GM13976 (cell line): ENCODE measurements around the gene NDUFB5.
"Not testable (repeated sequence)": the region's sequence is repeated elsewhere in the genome, so short reads cannot be mapped to it uniquely, and the experiment has no call there.

Experiments used
- DNase-seq: peaks from one replicate; pipeline ENCODE4 v3.0.0; 2012; ENCODE audit warnings: low spot score
- CTCF ChIP-seq: IDR thresholded peaks from 2 replicates; pipeline ENCODE4 v1.5.1; 2012; ENCODE audit warnings: borderline replicate concordance, mild to moderate bottlenecking; ENCODE audit not compliant: insufficient read depth; ENCODE audit errors: extremely low read depth, missing control alignments, control extremely low read depth
- in situ Hi-C: fragments of 300-500 bp; cut with MboI; formaldehyde crosslinking; loops from one replicate; pipeline ENCODE4 v1.12.0; 2022; ENCODE audit warnings: low sequenced_read_pairs, mixed read lengths, inconsistent platforms; ENCODE audit not compliant: unreplicated experiment

The NDUFB5 gene

DNA sequence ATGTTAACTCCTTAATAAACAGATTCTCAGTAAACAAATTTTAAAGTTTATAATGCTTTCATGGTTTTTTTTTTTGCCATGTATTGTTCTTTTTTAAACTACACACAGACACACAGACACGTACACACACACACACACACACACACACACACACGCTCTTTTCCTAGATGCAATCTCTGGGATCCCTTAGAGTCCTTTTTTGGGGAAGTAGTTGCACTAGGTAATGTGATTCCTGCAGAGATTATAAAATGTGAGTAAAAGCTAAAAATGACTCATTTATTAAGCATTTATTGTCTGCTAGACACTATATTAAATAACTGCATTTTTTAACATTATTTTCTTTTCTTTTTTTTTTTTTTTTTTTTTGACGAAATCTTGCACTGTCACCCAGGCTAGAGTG is 19.9 kb downstream of the NDUFB5 start:
- in situ Hi-C loops, result no loop called here
- TF ChIP-seq CTCF, result no peak

DNA sequence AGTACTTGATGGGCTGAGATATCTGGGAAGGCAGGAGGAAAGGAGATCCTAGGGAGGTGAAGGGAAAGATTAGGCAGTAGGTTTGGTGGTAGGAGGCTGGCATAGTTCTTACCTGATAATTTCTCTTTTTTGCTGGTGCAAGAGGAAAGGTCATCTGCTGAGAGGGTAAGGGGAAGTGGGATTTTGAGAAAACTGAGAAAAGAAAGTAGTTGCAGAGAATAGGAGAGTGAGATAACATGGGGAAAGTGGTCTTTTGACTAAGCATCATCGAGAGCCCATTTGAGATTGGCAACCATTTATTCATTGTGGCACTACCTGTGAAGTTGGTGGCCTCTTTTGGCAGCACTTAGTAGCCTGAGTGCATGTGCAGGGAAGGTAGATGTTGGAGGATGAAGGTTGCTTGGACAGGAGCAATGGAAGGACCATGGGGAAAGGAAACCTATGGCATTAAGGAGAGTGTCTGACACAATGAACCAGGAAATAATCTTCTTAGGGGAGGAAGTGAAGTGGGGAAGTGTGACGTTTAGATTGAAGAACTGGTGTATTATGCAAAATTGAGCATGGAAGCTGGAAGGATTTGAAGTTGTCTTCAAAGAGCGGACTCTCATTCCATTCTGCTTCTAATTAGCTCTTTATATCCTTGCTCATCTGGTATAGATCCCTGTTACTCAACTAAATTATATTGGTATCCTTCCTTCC is 26.3 kb downstream of the NDUFB5 start:
- in situ Hi-C loops, result no loop called here
- no peak for TF ChIP-seq CTCF
- no peak for DNase-seq

More for the DNA sequence above, 19.9 kb downstream of the NDUFB5 start:
- DNase-seq, result no peak

DNA sequence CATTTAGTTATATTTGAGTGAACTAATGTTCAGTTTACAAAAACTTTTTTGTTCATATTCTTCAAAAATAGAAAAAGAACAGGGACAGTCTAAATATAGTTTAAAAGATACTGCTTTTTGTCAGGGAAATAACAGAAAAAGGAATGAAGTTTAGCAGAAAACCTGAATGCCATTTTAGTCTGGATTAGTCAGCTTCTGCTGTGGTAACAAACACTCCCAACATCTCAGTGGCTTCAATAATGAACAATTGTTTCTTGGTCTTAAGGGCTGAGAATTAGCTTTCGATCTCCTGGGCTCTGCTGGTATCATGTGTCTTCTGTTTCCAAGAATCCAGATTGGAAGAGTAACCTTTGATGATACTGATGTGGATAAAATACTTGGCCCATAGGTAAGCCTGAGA is 35.9 kb downstream of the NDUFB5 start:
- TF ChIP-seq CTCF, result no peak
- DNase-seq, result no peak
- in situ Hi-C loops, result no loop called here

GRCh38 chr3:179642871-179643270 is 38.3 kb downstream of the NDUFB5 start:
- DNase-seq, result no peak
- TF ChIP-seq CTCF, result no peak
- in situ Hi-C loops, result no loop called here

DNA sequence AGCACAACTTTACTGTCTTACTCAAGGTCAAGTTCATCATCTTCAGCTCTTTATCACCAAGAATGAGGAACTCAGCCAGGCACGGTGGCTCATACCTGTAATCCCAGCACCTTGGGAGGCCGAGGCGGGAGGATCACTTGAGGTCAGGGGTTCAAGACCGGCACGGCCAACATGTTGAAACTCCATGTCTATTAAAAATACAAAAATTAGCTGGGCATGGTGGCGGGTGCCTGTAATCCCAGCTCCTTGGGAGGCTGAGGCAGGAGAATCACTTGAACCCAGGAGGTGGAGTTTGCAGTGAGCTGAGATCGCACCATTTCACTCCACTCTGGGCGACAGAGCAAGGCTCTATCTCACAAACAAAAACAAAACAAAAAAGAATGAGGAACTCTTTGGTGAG is 39.2 kb downstream of the NDUFB5 start:
- DNase-seq, in situ Hi-C loops: not testable (repeated sequence)

GRCh38 chr3:179646177-179646576 is 41.6 kb downstream of the NDUFB5 start:
- TF ChIP-seq CTCF, result no peak
- no peak for DNase-seq
- in situ Hi-C loops, result no loop called here

- DNase-seq, result no peak
- in situ Hi-C loops, result no loop called here
- no peak for TF ChIP-seq CTCF
Measured at GRCh38 chr3:179651687-179652446, 47.3 kb downstream of the NDUFB5 start.
